Memory B cell (primary cell): Measurements from ENCODE around the gene GSTM3.
"Not testable (repeated sequence)": the region's sequence is repeated elsewhere in the genome, so short reads cannot be mapped to it uniquely, and the experiment has no call there.

Experiments used
- ATAC-seq: fragments of 150-1000 bp; cut with Tn5 transposase; 2 replicates; pipeline ENCODE4 v1.10.0; 2021; ENCODE audit warnings: low read depth, mild to moderate bottlenecking, moderate library complexity
- DNase-seq, 2 donors: peaks; one replicate each; pipeline ENCODE4 v3.0.0; 2022; ENCODE audit warnings: low spot score in 2 of 2
- H3K27ac Mint-ChIP-seq: one replicate; pipeline ENCODE4 v1.8.0; 2022; ENCODE audit warnings: mild to moderate bottlenecking, moderate library complexity, mixed read lengths
- H3K27me3 Mint-ChIP-seq: one replicate; pipeline ENCODE4 v1.8.0; 2022; ENCODE audit warnings: mixed read lengths
- H3K36me3 Mint-ChIP-seq: one replicate; pipeline ENCODE4 v1.8.0; 2022; ENCODE audit warnings: mild to moderate bottlenecking, mixed read lengths
- H3K4me1 Mint-ChIP-seq: one replicate; pipeline ENCODE4 v1.8.0; 2022; ENCODE audit warnings: mixed read lengths
- H3K4me3 Mint-ChIP-seq: one replicate; pipeline ENCODE4 v1.8.0; 2022; ENCODE audit warnings: mild to moderate bottlenecking, moderate library complexity, mixed read lengths
- H3K9me3 Mint-ChIP-seq: one replicate; pipeline ENCODE4 v1.8.0; 2022; ENCODE audit warnings: mixed read lengths

The GSTM3 gene

DNA sequence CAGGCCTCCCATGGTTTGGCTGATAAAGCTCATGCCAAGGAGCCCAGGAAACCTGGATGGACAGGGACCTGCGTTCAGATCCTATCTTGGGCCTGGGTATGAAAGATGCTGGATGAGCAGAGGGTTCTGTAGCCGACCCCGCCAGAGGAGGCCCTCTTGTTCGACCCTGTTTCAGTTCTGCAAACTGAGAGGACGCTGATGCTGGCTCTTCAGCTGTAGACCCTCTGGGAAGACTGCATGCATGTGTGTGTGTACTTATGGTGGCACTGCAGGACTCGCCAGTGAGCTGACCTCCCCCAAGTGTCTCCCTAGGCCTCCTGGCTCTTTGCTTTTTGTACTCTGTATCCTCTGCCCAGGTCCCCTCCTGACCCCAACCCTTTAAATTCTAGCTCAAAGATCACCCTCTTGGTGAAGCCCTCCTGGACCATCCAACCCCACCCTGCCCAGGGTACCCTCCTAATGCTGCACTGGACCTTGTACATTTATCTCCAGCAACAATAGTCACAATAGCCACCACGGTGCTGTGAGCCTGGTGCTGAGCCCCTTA lies 21.3 kb upstream of the GSTM3 start:
- ATAC-seq (no peak), DNase-seq (no peak)
- no peak overlapping the region for H3K4me3 Mint-ChIP-seq
- no peaks in the 10 kb centered on the region for H3K9me3 Mint-ChIP-seq
- H3K27ac Mint-ChIP-seq: no peak overlapping the region
- no peaks in the 10 kb centered on the region for H3K36me3 Mint-ChIP-seq
- H3K27me3 Mint-ChIP-seq: peaks cover 7% of the 10 kb centered on the region
- H3K4me1 Mint-ChIP-seq: no peaks in the 10 kb centered on the region

DNA sequence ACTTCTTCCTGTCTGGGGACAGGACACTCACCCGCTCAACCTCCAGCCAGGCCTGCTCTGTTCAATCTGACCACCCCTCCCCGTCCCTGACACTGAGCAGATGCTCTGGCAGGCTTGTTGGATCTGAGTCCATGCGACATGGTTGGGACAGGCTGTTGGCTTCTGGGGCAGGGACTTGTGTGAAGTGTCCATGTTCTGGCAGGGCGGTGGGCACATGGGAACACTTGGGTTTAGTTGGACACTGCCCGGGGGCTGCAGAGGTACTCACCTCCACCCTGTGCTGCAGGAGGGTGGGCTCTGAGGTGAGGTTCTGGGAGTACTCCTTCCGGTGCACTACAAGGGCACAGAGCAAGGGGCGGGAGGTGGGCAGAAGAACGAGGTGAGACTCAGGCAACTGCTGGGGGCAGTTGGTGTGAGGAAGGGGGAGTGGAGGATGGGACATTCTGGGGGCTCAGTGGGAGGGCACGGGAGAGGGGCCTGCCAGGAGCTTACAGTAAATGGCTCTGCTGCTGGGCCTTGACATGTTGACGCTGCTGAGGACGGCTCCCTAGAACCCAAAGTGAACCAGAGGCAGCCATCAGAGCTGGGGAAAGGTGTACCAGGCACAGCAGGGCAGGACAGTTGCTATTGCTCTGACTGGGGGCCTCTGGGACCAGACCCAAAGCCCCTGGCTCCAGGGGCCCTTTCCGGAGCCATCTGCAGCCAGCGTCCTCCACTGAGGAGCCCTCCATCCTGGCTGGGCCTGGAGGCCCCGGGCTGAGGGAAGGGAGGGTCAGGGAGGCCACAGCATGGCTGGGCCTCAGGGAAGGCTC lies 20.6 kb upstream of the GSTM3 start:
- no peaks in the 10 kb centered on the region for H3K36me3 Mint-ChIP-seq
- no peak overlapping the region for H3K27ac Mint-ChIP-seq
- H3K4me3 Mint-ChIP-seq: no peak overlapping the region
- DNase-seq (no peak), ATAC-seq (no peak)
- no peaks in the 10 kb centered on the region for H3K4me1 Mint-ChIP-seq
- H3K27me3 Mint-ChIP-seq: peaks cover 7% of the 10 kb centered on the region
- no peaks in the 10 kb centered on the region for H3K9me3 Mint-ChIP-seq

GRCh38 chr1:109760581-109761226 lies 19.9 kb upstream of the GSTM3 start:
- ATAC-seq (no peak), DNase-seq (no peak)
- Mint-ChIP-seq H3K4me1 (no peaks in the 10 kb centered on the region), H3K4me3 (no peak overlapping the region), H3K36me3 (no peaks in the 10 kb centered on the region), H3K9me3 (no peaks in the 10 kb centered on the region), H3K27me3 (peaks cover 8% of the 10 kb centered on the region), H3K27ac (no peak overlapping the region)

- ATAC-seq (no peak), DNase-seq (no peak)
- Mint-ChIP-seq H3K36me3 (no peaks in the 10 kb centered on the region), H3K27ac (no peak overlapping the region), H3K9me3 (no peaks in the 10 kb centered on the region), H3K27me3 (peaks cover 8% of the 10 kb centered on the region), H3K4me1 (no peaks in the 10 kb centered on the region), H3K4me3 (no peak overlapping the region)
These were observed 18.9 kb upstream of the GSTM3 start for GRCh38 chr1:109759513-109760334.

DNA sequence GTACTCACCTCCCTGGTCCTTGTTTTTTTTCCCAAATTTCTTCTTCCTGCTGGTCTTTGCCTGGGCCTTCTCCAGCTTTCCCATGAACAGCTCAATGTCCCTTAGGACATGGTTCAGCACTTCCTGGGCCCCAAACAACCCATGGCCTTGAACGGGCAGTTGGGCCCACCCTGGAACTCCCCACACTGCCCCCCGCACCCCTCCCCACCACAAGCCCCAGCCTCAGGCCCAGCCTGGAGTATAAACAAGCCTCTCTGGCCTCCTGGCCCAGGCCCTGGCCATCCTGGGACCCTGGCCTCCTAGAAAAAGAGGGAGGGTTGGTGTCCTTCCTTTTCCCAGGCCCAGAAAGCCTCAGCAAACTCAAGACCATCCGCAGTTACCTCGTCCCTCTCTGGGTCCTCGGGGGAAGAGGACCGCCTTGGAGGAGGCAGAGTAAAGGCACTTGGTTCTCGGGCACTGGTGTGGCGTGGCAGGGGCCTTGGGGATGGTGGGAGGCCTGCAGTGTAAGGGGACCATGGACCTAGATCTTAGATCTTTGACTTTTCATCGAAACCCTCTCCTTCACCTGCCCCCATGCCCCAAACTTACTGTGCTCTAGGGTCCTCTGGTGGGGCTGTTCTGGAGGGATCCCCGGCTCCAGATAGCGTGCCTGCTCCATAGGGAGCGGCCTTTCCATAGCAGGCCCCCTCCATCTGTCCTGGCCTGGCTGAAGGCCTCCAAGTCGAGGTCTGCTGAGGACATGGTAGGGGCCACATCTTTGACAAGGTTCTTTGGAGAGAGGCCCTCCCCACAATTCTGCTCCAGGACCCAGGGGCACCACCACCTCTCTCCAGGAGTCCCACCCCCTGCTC lies 17.3 kb upstream of the GSTM3 start:
- Mint-ChIP-seq H3K4me1 (no peaks in the 10 kb centered on the region), H3K27me3 (peaks cover 7% of the 10 kb centered on the region), H3K27ac (no peak overlapping the region), H3K4me3 (no peak overlapping the region), H3K36me3 (no peaks in the 10 kb centered on the region), H3K9me3 (no peaks in the 10 kb centered on the region)
- ATAC-seq: no peak
- DNase-seq: no peak

GRCh38 chr1:109756848-109757521 lies 16.1 kb upstream of the GSTM3 start:
- Mint-ChIP-seq H3K27me3 (peaks cover 8% of the 10 kb centered on the region), H3K9me3 (no peaks in the 10 kb centered on the region), H3K4me3 (no peak overlapping the region), H3K4me1 (no peaks in the 10 kb centered on the region), H3K36me3 (no peaks in the 10 kb centered on the region), H3K27ac (no peak overlapping the region)
- DNase-seq: no peak
- no peak for ATAC-seq

- not testable (repeated sequence) for H3K9me3 Mint-ChIP-seq, H3K36me3 Mint-ChIP-seq, H3K4me1 Mint-ChIP-seq, ATAC-seq, H3K27ac Mint-ChIP-seq, H3K4me3 Mint-ChIP-seq, DNase-seq
- H3K27me3 Mint-ChIP-seq: peaks cover 12% of the 10 kb centered on the region
These were observed 15.5 kb upstream of the GSTM3 start for GRCh38 chr1:109756325-109756724.

GRCh38 chr1:109754738-109755137 lies 13.9 kb upstream of the GSTM3 start:
- Mint-ChIP-seq H3K36me3 (no peaks in the 10 kb centered on the region), H3K4me1 (no peaks in the 10 kb centered on the region), H3K27ac (no peak overlapping the region), H3K4me3 (no peak overlapping the region), H3K27me3 (peaks cover 13% of the 10 kb centered on the region), H3K9me3 (no peaks in the 10 kb centered on the region)
- DNase-seq: no peak
- no peak for ATAC-seq

GRCh38 chr1:109751531-109752260 lies 10.9 kb upstream of the GSTM3 start:
- DNase-seq (no peak), ATAC-seq (no peak)
- Mint-ChIP-seq H3K9me3 (no peaks in the 10 kb centered on the region), H3K4me1 (no peaks in the 10 kb centered on the region), H3K36me3 (no peaks in the 10 kb centered on the region), H3K27me3 (peaks cover 19% of the 10 kb centered on the region), H3K27ac (no peak overlapping the region), H3K4me3 (no peak overlapping the region)

DNA sequence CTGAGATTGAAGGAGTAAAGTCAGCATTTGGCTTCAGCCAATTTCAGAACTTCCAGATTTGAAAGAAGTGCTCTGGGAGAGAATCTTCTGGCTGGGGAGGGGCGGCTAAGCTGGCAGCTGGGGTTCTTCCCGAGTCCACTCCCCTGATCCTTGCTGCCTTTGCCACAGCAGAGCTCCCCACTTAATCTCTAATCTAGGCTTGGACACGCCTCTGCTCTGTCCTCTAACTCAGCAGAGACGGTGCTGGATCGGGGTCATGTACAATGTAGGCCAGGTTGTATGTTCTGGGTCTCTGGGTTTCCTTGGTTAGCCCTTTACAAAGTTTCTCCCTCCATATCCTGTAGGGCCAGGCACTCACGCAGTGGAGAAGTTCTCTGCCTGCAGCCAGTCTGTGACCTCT lies 10.1 kb upstream of the GSTM3 start:
- no peaks in the 10 kb centered on the region for H3K36me3 Mint-ChIP-seq
- H3K4me1 Mint-ChIP-seq: no peaks in the 10 kb centered on the region
- DNase-seq (no peak), ATAC-seq (no peak)
- H3K4me3 Mint-ChIP-seq: no peak overlapping the region
- H3K27ac Mint-ChIP-seq: no peak overlapping the region
- H3K9me3 Mint-ChIP-seq: no peaks in the 10 kb centered on the region
- peaks cover 21% of the 10 kb centered on the region for H3K27me3 Mint-ChIP-seq

DNA sequence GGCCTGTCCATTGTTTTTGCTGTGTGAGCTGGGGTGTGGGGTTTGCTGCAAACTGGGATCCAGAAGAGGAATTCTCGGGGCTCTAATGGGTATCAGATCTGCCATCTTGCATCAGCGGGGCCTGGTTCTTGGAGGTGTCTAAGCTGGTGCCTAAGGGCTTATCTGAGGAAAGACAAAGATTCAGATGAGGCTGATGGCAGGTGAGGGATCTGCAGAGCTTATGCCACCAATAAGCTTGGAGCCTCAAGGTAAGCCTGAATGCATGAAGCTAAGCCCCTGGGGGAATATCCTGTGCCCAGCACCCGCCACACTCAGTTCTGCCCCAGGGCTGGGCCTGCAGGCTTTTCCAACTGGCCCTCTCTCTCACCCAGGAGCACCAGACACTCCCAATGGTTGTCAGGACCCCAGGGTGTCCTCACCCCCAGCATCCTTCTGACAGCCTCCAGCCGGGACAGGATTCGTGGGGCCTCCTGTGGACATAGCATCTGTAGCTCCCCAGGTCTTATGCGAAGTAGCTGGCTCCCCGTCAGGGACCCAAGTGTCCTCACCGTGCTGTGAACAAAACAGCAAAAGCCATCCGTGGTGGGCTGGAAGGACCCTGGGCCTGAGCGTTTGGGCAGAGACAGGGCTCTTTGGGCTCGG lies 9.5 kb upstream of the GSTM3 start:
- Mint-ChIP-seq H3K27me3 (peaks cover 21% of the 10 kb centered on the region), H3K36me3 (no peaks in the 10 kb centered on the region), H3K4me3 (no peak overlapping the region), H3K27ac (no peak overlapping the region), H3K9me3 (no peaks in the 10 kb centered on the region), H3K4me1 (no peaks in the 10 kb centered on the region)
- ATAC-seq (no peak), DNase-seq (no peak)

GRCh38 chr1:109749221-109749620 lies 8.4 kb upstream of the GSTM3 start:
- Mint-ChIP-seq H3K27me3 (peaks cover 21% of the 10 kb centered on the region), H3K27ac (no peak overlapping the region), H3K36me3 (no peaks in the 10 kb centered on the region)

More at GRCh38 chr1:109749221-109749620, 8.4 kb upstream of the GSTM3 start:
- Mint-ChIP-seq H3K9me3 (no peaks in the 10 kb centered on the region), H3K4me1 (no peaks in the 10 kb centered on the region), H3K4me3 (no peak overlapping the region)
- no peak for ATAC-seq
- DNase-seq: no peak
